Breast epithelium (tissue), 4 donors: ENCODE results near the gene TRERF1. TPM values are rescaled to one million over a fixed set of nuclear protein-coding genes. Genes with fewer than 3 reads are reported as not detected.

Source experiments
- DNase-seq, 2 donors: peaks; one replicate each; pipeline ENCODE4 v3.0.0-alpha.2; 2019; ENCODE audit warnings: low spot score in 2 of 2
- H3K27ac ChIP-seq, 2 donors: fragments of 200-600 bp; sonication (generic) in 1 of 2; one replicate each; pipeline ENCODE4 v1.5.1; 2016 to 2019; ENCODE audit warnings: mild to moderate bottlenecking in 1 of 2
- H3K27me3 ChIP-seq, 2 donors: fragments of 200-600 bp; sonication (generic) in 1 of 2; one replicate each; pipeline versions ENCODE4 v1.5.1 to v1.6.0; 2017 to 2019; ENCODE audit warnings: control low read depth in 1 of 2, mild to moderate bottlenecking in 1 of 2
- H3K36me3 ChIP-seq: fragments of 200-600 bp; one replicate; pipeline ENCODE4 v1.5.1; 2019
- H3K4me1 ChIP-seq, 2 donors: fragments of 200-600 bp; sonication (generic); one replicate each; pipeline ENCODE4 v1.5.1; 2016 to 2019; ENCODE audit warnings: control low read depth in 1 of 2
- H3K4me3 ChIP-seq, 3 donors: fragments of 200-600 bp; sonication (generic); 1 replicate in 2 of 3; 2 replicates in 1 of 3; pipeline ENCODE4 v1.5.1; 2016 to 2019; ENCODE audit warnings: mild to moderate bottlenecking in 3 of 3, moderate library complexity in 2 of 3
- H3K9me3 ChIP-seq, 2 donors: fragments of 200-600 bp; sonication (generic) in 1 of 2; one replicate each; pipeline ENCODE4 v1.5.1; 2016 to 2019; ENCODE audit warnings: control low read depth in 1 of 2
- CTCF ChIP-seq, 3 donors: fragments of 450-650 bp; IDR thresholded peaks; one replicate each; pipeline ENCODE4 v1.5.1; 2016 to 2017; ENCODE audit warnings: antibody characterized with exemption in 3 of 3, mild to moderate bottlenecking in 3 of 3, moderate library complexity in 3 of 3
- POLR2A ChIP-seq: fragments of 450-650 bp; IDR thresholded peaks from one replicate; pipeline ENCODE4 v1.6.1; 2016; ENCODE audit warnings: antibody characterized with exemption, mild to moderate bottlenecking, moderate library complexity
- POLR2AphosphoS5 ChIP-seq, 3 donors: sonication (generic); formaldehyde crosslinking; IDR thresholded peaks; one replicate each; pipeline ENCODE4 v1.6.1; 2017; ENCODE audit warnings: antibody characterized with exemption in 3 of 3
- intact Hi-C: fragments of 100-400 bp; cut with DNase I; formaldehyde crosslinking; loops from one replicate; pipeline ENCODE4 v1.15.1; 2023; ENCODE audit warnings: low total_unique reads
- total RNA-seq, 3 donors: library from RNA; depleted of rRNA; stranded (reverse); fragments of >200 nt; gene quantifications; one replicate each; pipeline ENCODE4 v1.1.0, GENCODE V29; 2016

Gene TRERF1
- total RNA-seq, 3 donors from 2014 or later = 3.9 to 5.4 (median 4.1) TPM

GRCh38 chr6:42429042-42429585, 22.6 kb downstream of the TRERF1 start:
- H3K27me3 ChIP-seq = no peaks in the 10 kb centered on the region
- no peak for TF ChIP-seq POLR2AphosphoS5 (IDR thresholded peaks at IDR 0.05)
- no peak for TF ChIP-seq CTCF (IDR thresholded peaks at IDR 0.05)
- no peak for TF ChIP-seq POLR2A
- intact Hi-C loops = no loop called here
- H3K27ac ChIP-seq = peak overlapping the region; percentile 64 to 82
- no peaks in the 10 kb centered on the region for H3K36me3 ChIP-seq
- DNase-seq = no peak
- peaks cover 8 to 9% of the 10 kb centered on the region in 2 donors for H3K9me3 ChIP-seq
- peak overlapping the region in 1 of 3 donors; percentile 16 for H3K4me3 ChIP-seq
- H3K4me1 ChIP-seq = no peaks in the 10 kb centered on the region

GRCh38 chr6:42428326-42429041, 23.2 kb downstream of the TRERF1 start:
- intact Hi-C loops = no loop called here
- H3K9me3 ChIP-seq = peaks cover 2 to 4% of the 10 kb centered on the region in 2 donors
- H3K27ac ChIP-seq = peak overlapping the region; percentile 64 to 82
- TF ChIP-seq POLR2AphosphoS5 (IDR thresholded peaks at IDR 0.05) (no peak), POLR2A (no peak), CTCF (IDR thresholded peaks at IDR 0.05) (no peak)
- H3K4me1 ChIP-seq = no peaks in the 10 kb centered on the region
- H3K36me3 ChIP-seq = no peaks in the 10 kb centered on the region
- peak overlapping the region in 1 of 3 donors; percentile 16 for H3K4me3 ChIP-seq
- no peak for DNase-seq
- no peaks in the 10 kb centered on the region for H3K27me3 ChIP-seq

- peak overlapping the region in 1 of 2 donors; percentile 82 for H3K27ac ChIP-seq
- H3K27me3 ChIP-seq = no peaks in the 10 kb centered on the region
- no peak overlapping the region for H3K4me3 ChIP-seq
- no peaks in the 10 kb centered on the region for H3K36me3 ChIP-seq
- intact Hi-C loops = no loop called here
- H3K9me3 ChIP-seq = no peaks in the 10 kb centered on the region
- DNase-seq = no peak
- no peak for TF ChIP-seq POLR2A
- no peak for TF ChIP-seq POLR2AphosphoS5 (IDR thresholded peaks at IDR 0.05)
- no peak for TF ChIP-seq CTCF (IDR thresholded peaks at IDR 0.05)
- H3K4me1 ChIP-seq = no peaks in the 10 kb centered on the region
Observed at GRCh38 chr6:42427871-42428270, 23.9 kb downstream of the TRERF1 start.

GRCh38 chr6:42426191-42426590, 25.5 kb downstream of the TRERF1 start:
- no peaks in the 10 kb centered on the region for H3K36me3 ChIP-seq
- no peak for DNase-seq
- no peaks in the 10 kb centered on the region for H3K4me1 ChIP-seq
- TF ChIP-seq POLR2A = no peak
- TF ChIP-seq CTCF (IDR thresholded peaks at IDR 0.05) = no peak
- TF ChIP-seq POLR2AphosphoS5 (IDR thresholded peaks at IDR 0.05) = no peak
- intact Hi-C loops = no loop called here
- H3K9me3 ChIP-seq = no peaks in the 10 kb centered on the region
- H3K27me3 ChIP-seq = no peaks in the 10 kb centered on the region
- no peak overlapping the region for H3K4me3 ChIP-seq
- H3K27ac ChIP-seq = no peak overlapping the region

DNA sequence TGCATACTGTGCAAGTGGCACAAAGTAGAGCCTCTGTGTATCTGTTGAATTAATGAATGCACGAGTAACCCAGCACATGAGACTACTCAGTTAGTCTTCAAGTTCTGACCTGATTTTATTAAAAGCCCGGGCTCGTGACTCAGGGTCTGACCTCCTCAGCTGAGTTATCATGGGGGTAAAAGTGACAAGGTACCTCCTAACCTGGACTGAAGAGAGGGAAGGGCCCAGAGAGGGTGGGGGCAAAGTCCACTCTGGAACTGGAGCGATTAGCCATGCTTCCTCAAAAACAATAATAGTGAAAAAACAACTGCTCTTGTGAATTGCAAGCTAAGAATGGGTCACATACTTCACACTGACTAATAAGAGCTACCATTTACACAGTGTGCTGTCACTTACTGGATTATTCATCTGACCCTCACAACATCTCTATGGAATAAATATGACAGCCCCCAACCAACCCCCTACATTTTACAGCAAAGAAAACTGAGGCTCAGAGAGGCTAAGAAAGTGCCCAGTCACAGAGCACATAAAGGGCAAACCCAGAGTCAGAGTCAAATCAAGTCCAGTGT, 26.7 kb downstream of the TRERF1 start:
- no peak for DNase-seq

More for the DNA sequence above, 26.7 kb downstream of the TRERF1 start:
- intact Hi-C loops = no loop called here
- TF ChIP-seq CTCF (IDR thresholded peaks at IDR 0.05) = no peak
- no peak for TF ChIP-seq POLR2A
- no peak for TF ChIP-seq POLR2AphosphoS5 (IDR thresholded peaks at IDR 0.05)
- Histone ChIP-seq H3K27me3 (no peaks in the 10 kb centered on the region), H3K36me3 (no peaks in the 10 kb centered on the region), H3K9me3 (no peaks in the 10 kb centered on the region), H3K4me3 (no peak overlapping the region), H3K27ac (no peak overlapping the region), H3K4me1 (no peaks in the 10 kb centered on the region)
